ENCODE results near the gene DOCK9. TPM values are rescaled to one million over a fixed set of nuclear protein-coding genes. Genes with fewer than 3 reads are reported as not detected.

DOCK9 gene
- total and polyA plus RNA-seq, 2 donors (not counting 3 experiments of a cell fraction or from before 2014, with no cell fraction given) = 147 to 323 TPM

DNA sequence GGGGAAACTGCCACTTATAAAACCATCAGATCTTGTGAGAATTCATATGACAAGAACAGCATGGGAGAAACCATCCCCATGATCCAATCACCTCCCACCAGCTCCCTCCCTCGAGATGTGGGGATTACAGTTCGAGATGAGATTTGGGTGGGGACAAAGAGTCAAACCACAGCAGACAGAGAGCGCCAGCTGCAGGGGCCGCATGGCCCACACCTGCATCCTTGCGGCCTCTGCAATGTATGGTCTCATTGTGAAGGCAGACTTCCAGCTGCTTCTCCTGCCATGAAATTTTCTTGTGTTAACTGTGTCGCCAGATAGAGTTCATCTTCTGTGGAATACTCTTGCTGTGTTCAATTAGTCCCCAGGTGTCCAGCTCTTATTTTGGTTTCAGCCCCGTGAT lies 208.1 kb downstream of the DOCK9 start:
- Histone ChIP-seq H3K9me1 (replicated peaks; ENCODE audit: control insufficient read depth, extremely low read depth, insufficient read depth, low read length) (no peaks in the 10 kb centered on the region), H4K20me1 (replicated peaks; ENCODE audit: control insufficient read depth, extremely low read depth, insufficient read depth, low read length) (no peaks in the 10 kb centered on the region), H3K4me3 (replicated peaks in 1 of 3; ENCODE audit: insufficient read depth in 1 of 3, low read depth in 1 of 3, low read length in 3 of 3) (no peak overlapping the region), H3K27ac (ENCODE audit: insufficient read depth, low read depth, low read length) (no peak overlapping the region), H3K79me2 (ENCODE audit: control insufficient read depth, insufficient read depth, low read length) (no peaks in the 10 kb centered on the region), H3K9me3 (replicated peaks; ENCODE audit: control insufficient read depth, insufficient read depth, low read length) (no peaks in the 10 kb centered on the region), H3K9ac (replicated peaks; ENCODE audit: extremely low read depth, insufficient read depth, low read length) (no peak overlapping the region), H3K4me1 (ENCODE audit: control insufficient read depth, extremely low read depth, insufficient read depth, low read length) (no peaks in the 10 kb centered on the region), H3K36me3 (ENCODE audit: control insufficient read depth in 2 of 2, extremely low read depth in 1 of 2, insufficient read depth in 2 of 2, low read length in 2 of 2) (no peaks in the 10 kb centered on the region), H3K27me3 (ENCODE audit: control insufficient read depth in 2 of 2, insufficient read depth in 2 of 2, low read length in 2 of 2) (peaks cover 23 to 29% of the 10 kb centered on the region in 2 experiments), H2AFZ (ENCODE audit: low read depth, low read length) (no peak overlapping the region), H3K4me2 (ENCODE audit: insufficient read depth, low read length) (no peak overlapping the region)
- DNase-seq (ENCODE audit: low read depth, low spot score) = no peak
- TF ChIP-seq, protein P1, sequence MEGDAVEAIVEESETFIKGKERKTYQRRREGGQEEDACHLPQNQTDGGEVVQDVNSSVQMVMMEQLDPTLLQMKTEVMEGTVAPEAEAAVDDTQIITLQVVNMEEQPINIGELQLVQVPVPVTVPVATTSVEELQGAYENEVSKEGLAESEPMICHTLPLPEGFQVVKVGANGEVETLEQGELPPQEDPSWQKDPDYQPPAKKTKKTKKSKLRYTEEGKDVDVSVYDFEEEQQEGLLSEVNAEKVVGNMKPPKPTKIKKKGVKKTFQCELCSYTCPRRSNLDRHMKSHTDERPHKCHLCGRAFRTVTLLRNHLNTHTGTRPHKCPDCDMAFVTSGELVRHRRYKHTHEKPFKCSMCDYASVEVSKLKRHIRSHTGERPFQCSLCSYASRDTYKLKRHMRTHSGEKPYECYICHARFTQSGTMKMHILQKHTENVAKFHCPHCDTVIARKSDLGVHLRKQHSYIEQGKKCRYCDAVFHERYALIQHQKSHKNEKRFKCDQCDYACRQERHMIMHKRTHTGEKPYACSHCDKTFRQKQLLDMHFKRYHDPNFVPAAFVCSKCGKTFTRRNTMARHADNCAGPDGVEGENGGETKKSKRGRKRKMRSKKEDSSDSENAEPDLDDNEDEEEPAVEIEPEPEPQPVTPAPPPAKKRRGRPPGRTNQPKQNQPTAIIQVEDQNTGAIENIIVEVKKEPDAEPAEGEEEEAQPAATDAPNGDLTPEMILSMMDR (IDR thresholded peaks at IDR 0.05; ENCODE audit: extremely low read depth in 1 of 2, insufficient read depth in 1 of 2, low read depth in 1 of 2, low read length in 2 of 2) = no peak
- TF ChIP-seq POLR2A (IDR thresholded peaks at IDR 0.05; ENCODE audit: low read depth, low read length) = no peak
- TF ChIP-seq EZH2 (IDR thresholded peaks at IDR 0.05; ENCODE audit: borderline replicate concordance, low read depth, low read length, severe bottlenecking) = no peak
- TF ChIP-seq MYC (IDR thresholded peaks at IDR 0.05; ENCODE audit: low read depth, low read length) = no peak
- TF ChIP-seq GATA2 (IDR thresholded peaks at IDR 0.05; ENCODE audit: insufficient read depth, insufficient read length, low read depth, low read length) = no peak
- no peak for TF ChIP-seq JUN (IDR thresholded peaks at IDR 0.05; ENCODE audit: borderline replicate concordance, insufficient read depth, insufficient read length, low read depth)
- no peak for TF ChIP-seq FOS (IDR thresholded peaks at IDR 0.05; ENCODE audit: borderline replicate concordance, insufficient read depth, low read length)
- TF ChIP-seq POLR2AphosphoS5 (IDR thresholded peaks at IDR 0.05; ENCODE audit: insufficient read depth, low read depth, low read length) = no peak
- TF ChIP-seq, protein P2, sequence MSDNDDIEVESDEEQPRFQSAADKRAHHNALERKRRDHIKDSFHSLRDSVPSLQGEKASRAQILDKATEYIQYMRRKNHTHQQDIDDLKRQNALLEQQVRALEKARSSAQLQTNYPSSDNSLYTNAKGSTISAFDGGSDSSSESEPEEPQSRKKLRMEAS (IDR thresholded peaks at IDR 0.05; ENCODE audit: insufficient read depth, insufficient read length) = no peak
- ChIA-PET CTCF (no interaction called here), POLR2A (no interaction called here)
- dilution Hi-C loops (cut with MboI; ENCODE audit: extremely low pct_ligation_motif_present, low sequenced_read_pairs) = no loop called here
- intact Hi-C loops (cut with micrococcal nuclease) = no loop called here
- no peak for FAIRE-seq
- BruUV-seq (replicated peaks) = no TSS peak

Measured in endothelial cell of umbilical vein (primary cell).